Hepatocyte (in vitro differentiated cells): ENCODE data around the gene KIF13A.

Source experiments
- CTCF ChIP-seq: fragments of 200-600 bp; sonication (generic); IDR thresholded peaks from 2 replicates; pipeline ENCODE4 v1.5.1; 2016; ENCODE audit warnings: antibody characterized with exemption, mild to moderate bottlenecking; ENCODE audit not compliant: poor library complexity
- EZH2 ChIP-seq: fragments of 200-600 bp; sonication (generic); IDR thresholded peaks from 2 replicates; pipeline ENCODE4 v1.6.1; 2016; ENCODE audit warnings: antibody characterized with exemption, mild to moderate bottlenecking, borderline replicate concordance
- EZH2phosphoT487 ChIP-seq: fragments of 200-600 bp; sonication (generic); IDR thresholded peaks from one replicate; pipeline ENCODE4 v1.6.1; 2018; ENCODE audit warnings: antibody characterized with exemption, mild to moderate bottlenecking, low read depth, moderate library complexity; ENCODE audit not compliant: unreplicated experiment, severe bottlenecking

- TF ChIP-seq CTCF (no peak), EZH2phosphoT487 (no peak), EZH2 (no peak)
These were observed 3.7 kb downstream of the KIF13A start for GRCh38 chr6:17983730-17984129.
